Measurements from ENCODE around the gene SPATA9. TPM values are rescaled to one million over a fixed set of nuclear protein-coding genes. Genes with fewer than 3 reads are reported as not detected.
"Not testable (repeated sequence)": the region's sequence is repeated elsewhere in the genome, so short reads cannot be mapped to it uniquely, and the experiment has no call there.

SPATA9 gene
- total RNA-seq, 2 experiments from 2014 or later, result not detected

- no peak for DNase-seq
Observed at GRCh38 chr5:95723632-95724369, 41.0 kb upstream of the SPATA9 start.

GRCh38 chr5:95721582-95722295 is 38.9 kb upstream of the SPATA9 start:
- Mint-ChIP-seq H3K4me3 (no peak overlapping the region), H3K27me3 (peaks cover 9% of the 10 kb centered on the region), H3K27ac (no peak overlapping the region), H3K4me1 (peaks cover 8% of the 10 kb centered on the region), H3K9me3 (no peaks in the 10 kb centered on the region), H3K36me3 (no peaks in the 10 kb centered on the region)
- DNase-seq, result no peak

More at GRCh38 chr5:95723632-95724369, 41.0 kb upstream of the SPATA9 start:
- Mint-ChIP-seq H3K27ac (no peak overlapping the region), H3K4me3 (no peak overlapping the region), H3K27me3 (peaks cover 16% of the 10 kb centered on the region), H3K9me3 (no peaks in the 10 kb centered on the region), H3K36me3 (no peaks in the 10 kb centered on the region), H3K4me1 (peaks cover 9% of the 10 kb centered on the region)

GRCh38 chr5:95720094-95720786 is 37.4 kb upstream of the SPATA9 start:
- Mint-ChIP-seq H3K27ac (no peak overlapping the region), H3K4me1 (peaks cover 19% of the 10 kb centered on the region), H3K36me3 (peaks cover 3% of the 10 kb centered on the region), H3K9me3 (no peaks in the 10 kb centered on the region), H3K27me3 (peaks cover 4% of the 10 kb centered on the region), H3K4me3 (no peak overlapping the region)
- DNase-seq, result no peak

DNA sequence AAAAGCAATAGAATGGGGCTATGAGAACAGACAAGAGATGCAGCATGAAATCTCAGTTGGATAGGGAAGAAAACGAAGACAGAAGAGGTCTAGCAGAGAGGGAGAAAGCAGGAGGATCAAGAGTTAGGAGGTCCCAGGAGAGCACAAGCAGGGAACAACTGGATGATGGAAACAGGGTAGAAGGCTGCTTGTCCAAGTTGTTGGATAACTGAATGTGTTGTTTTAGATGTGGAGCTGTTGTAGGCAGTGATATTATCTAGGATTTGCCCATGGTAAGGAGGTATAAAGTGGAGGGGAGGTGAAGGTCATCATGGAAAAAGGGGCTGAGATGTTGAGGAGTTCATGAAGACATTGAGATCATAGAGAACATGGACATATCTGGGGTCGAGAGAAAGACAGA is 35.9 kb upstream of the SPATA9 start:
- Mint-ChIP-seq H3K4me3 (no peak overlapping the region), H3K9me3 (no peaks in the 10 kb centered on the region), H3K27me3 (no peaks in the 10 kb centered on the region), H3K36me3 (peaks cover 3% of the 10 kb centered on the region), H3K4me1 (peaks cover 24% of the 10 kb centered on the region), H3K27ac (no peak overlapping the region)
- no peak for DNase-seq

DNA sequence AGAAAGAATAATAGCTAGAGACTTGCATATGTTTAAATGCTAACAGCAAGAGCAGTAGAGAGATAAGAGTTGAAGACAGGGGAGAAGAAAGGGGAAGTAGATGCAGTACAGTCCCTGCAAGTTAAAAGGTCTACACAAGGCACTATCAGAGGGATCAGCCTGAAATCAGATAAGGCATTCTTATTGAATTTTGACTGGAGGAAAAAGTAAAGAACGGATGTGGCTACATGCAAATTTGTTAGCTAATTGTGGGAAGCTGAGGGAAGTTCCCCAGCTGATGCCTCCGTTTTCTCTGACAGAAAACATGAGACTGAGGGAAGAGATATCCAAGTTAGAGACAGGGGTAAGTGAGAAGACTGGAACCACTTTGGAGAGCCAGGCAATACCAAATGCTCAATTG is 35.4 kb upstream of the SPATA9 start:
- no peaks in the 10 kb centered on the region for H3K27me3 Mint-ChIP-seq
- H3K27ac Mint-ChIP-seq, result no peak overlapping the region
- DNase-seq, result peak; percentile 18
- H3K4me3 Mint-ChIP-seq, result no peak overlapping the region
- H3K36me3 Mint-ChIP-seq, result peaks cover 3% of the 10 kb centered on the region
- peaks cover 22% of the 10 kb centered on the region for H3K4me1 Mint-ChIP-seq
- H3K9me3 Mint-ChIP-seq, result no peaks in the 10 kb centered on the region

DNA sequence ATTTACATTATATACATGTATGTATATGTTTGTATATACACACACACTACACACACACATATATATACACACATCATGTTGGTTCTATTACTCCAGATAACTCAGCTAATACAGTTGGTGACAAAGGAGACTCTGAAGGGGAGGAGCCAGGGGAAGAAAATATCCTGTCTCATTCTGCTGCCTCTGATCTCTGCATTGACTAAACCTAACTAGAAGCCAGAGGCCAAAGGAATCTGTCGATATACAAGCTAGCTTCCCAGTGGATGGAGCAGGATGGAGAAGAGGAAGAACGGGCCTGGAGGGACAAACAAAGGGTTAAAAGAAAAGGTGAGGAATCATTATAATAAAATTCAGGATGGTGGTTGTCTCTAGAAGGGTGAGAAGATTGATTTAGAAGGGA is 34.6 kb upstream of the SPATA9 start:
- no peak overlapping the region for H3K27ac Mint-ChIP-seq
- H3K4me1 Mint-ChIP-seq, result peaks cover 23% of the 10 kb centered on the region
- no peak for DNase-seq
- H3K27me3 Mint-ChIP-seq, result no peaks in the 10 kb centered on the region
- no peak overlapping the region for H3K4me3 Mint-ChIP-seq
- no peaks in the 10 kb centered on the region for H3K9me3 Mint-ChIP-seq
- H3K36me3 Mint-ChIP-seq, result peaks cover 3% of the 10 kb centered on the region

DNA sequence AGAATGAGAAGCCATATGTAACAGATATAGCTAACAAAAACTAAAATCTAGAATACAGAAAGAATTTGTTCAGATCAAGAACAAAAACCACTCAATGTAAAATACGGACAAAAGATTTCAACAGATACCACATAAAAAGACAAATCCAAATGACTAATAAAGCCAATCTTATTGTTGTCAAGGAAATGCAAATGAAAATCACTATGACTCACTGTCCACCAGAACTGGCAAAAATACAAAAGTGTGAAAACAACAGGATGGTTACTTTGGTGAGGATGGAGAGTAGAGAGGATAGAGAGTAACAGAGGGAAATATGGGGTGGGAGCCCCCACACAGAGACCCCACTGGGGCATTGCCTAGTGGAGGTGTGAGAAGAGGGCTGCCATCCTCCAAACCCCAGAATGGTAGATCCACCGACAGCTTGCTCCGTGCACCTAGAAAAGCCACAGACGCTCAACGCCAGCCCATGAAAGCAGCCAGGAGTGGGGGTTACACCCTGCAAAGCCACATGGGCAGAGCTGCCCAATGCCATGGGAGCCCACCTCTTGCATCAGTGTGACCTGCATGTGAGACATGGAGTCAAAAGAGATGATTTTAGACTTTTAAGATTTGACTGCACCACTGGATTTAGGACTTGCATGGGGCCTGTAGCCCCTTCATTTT is 33.1 kb upstream of the SPATA9 start:
- Mint-ChIP-seq H3K9me3 (no peaks in the 10 kb centered on the region), H3K4me1 (peaks cover 27% of the 10 kb centered on the region), H3K36me3 (peaks cover 3% of the 10 kb centered on the region), H3K4me3 (no peak overlapping the region), H3K27me3 (no peaks in the 10 kb centered on the region), H3K27ac (peak overlapping the region; percentile 21)
- DNase-seq, result peak; percentile 23

GRCh38 chr5:95713960-95714710 is 31.3 kb upstream of the SPATA9 start:
- H3K4me3 Mint-ChIP-seq, result no peak overlapping the region
- H3K36me3 Mint-ChIP-seq, result peaks cover 3% of the 10 kb centered on the region
- H3K27me3 Mint-ChIP-seq, result no peaks in the 10 kb centered on the region
- no peaks in the 10 kb centered on the region for H3K9me3 Mint-ChIP-seq
- peaks cover 26% of the 10 kb centered on the region for H3K4me1 Mint-ChIP-seq
- DNase-seq, result no peak
- no peak overlapping the region for H3K27ac Mint-ChIP-seq

- DNase-seq, H3K9me3 Mint-ChIP-seq, H3K27me3 Mint-ChIP-seq, H3K27ac Mint-ChIP-seq, H3K36me3 Mint-ChIP-seq, H3K4me3 Mint-ChIP-seq: not testable (repeated sequence)
- peaks cover 26% of the 10 kb centered on the region for H3K4me1 Mint-ChIP-seq
Observed at GRCh38 chr5:95713246-95713645, 30.5 kb upstream of the SPATA9 start.

- H3K4me3 Mint-ChIP-seq, result no peak overlapping the region
- DNase-seq, result no peak
Observed at GRCh38 chr5:95712347-95712958, 29.7 kb upstream of the SPATA9 start.

GRCh38 chr5:95711501-95712346 is 28.9 kb upstream of the SPATA9 start:
- Mint-ChIP-seq H3K9me3 (no peaks in the 10 kb centered on the region), H3K4me3 (no peak overlapping the region), H3K36me3 (peaks cover 3% of the 10 kb centered on the region), H3K27ac (no peak overlapping the region), H3K27me3 (peaks cover 4% of the 10 kb centered on the region), H3K4me1 (peaks cover 24% of the 10 kb centered on the region)
- no peak for DNase-seq

More at GRCh38 chr5:95712347-95712958, 29.7 kb upstream of the SPATA9 start:
- H3K4me1 Mint-ChIP-seq, result peaks cover 26% of the 10 kb centered on the region
- H3K27me3 Mint-ChIP-seq, result no peaks in the 10 kb centered on the region
- H3K36me3 Mint-ChIP-seq, result peaks cover 3% of the 10 kb centered on the region
- H3K9me3 Mint-ChIP-seq, result no peaks in the 10 kb centered on the region
- no peak overlapping the region for H3K27ac Mint-ChIP-seq

DNA sequence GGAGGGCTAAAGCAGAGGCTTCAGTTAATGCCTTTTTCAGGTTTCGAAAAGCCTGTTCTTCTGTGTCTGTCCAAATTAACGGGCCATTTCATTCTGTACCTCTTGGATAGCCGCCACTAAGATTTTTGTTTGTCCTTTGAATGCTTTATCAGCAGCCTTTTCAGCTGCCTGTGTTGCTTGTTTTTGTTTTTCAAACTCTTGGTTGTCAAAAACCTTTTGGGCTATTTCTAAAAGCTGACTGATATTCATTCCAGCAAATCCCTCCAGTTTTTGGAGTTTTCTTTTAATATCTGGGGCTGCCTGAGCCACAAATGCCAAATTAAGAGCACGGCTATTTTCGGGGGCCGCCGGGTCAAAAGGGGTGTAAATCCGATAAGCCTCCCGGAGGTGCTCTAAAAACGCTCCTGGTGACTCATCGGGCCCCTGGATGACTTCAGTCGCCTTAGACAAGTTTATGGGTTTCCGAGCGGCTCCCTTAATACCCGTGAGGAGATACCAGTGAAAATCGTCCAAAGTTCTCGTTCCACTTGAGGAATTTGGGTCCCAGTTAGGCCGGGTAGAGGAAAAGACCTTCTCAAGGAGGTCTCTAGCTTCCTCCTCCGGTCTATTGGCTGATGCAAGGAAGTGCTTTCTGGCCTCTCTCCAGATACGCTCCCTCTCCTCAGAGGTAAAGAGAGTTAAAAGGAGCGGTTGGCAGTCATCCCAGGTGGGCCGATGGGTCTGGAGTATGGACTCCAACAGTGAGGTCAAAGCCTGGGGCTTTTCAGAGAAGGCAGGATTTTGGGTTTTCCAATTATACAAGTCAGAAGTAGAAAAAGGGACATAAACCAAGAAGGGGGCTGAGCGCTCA is 28.1 kb upstream of the SPATA9 start:
- H3K27ac Mint-ChIP-seq, H3K9me3 Mint-ChIP-seq, H3K4me3 Mint-ChIP-seq, H3K27me3 Mint-ChIP-seq, DNase-seq, H3K36me3 Mint-ChIP-seq: not testable (repeated sequence)
- H3K4me1 Mint-ChIP-seq, result peaks cover 16% of the 10 kb centered on the region

Data from activated naive CD8-positive, alpha-beta T cell treated with anti-CD3 and anti-CD28 coated beads for 36 hours (primary cell).